ENCODE measurements around the gene MTFR1L.

MTFR1L gene

GRCh38 chr1:25858494-25858893 lies 38.7 kb downstream of the MTFR1L start:
- in situ Hi-C loops (cut with HindIII; ENCODE audit: low sequenced_read_pairs): no loop called here

- in situ Hi-C loops (cut with HindIII; ENCODE audit: low sequenced_read_pairs): no loop called here
These were observed 39.4 kb downstream of the MTFR1L start, which contains the start of gene AUNIP for GRCh38 chr1:25858906-25859789. TSS of gene AUNIP (minus strand) at chr1:25859457. CDS start at chr1:25859357, 100 bp downstream.

GRCh38 chr1:25861316-25862286 lies 41.8 kb downstream of the MTFR1L start:
- in situ Hi-C loops (cut with HindIII; ENCODE audit: low sequenced_read_pairs): no loop called here

- in situ Hi-C loops (cut with HindIII; ENCODE audit: low sequenced_read_pairs): no loop called here
These were observed 43.2 kb downstream of the MTFR1L start for GRCh38 chr1:25862785-25863485.

- in situ Hi-C loops (cut with HindIII; ENCODE audit: low sequenced_read_pairs): no loop called here
These were observed 43.9 kb downstream of the MTFR1L start for GRCh38 chr1:25863486-25864262.

- in situ Hi-C loops (cut with HindIII; ENCODE audit: low sequenced_read_pairs): no loop called here
These were observed 44.7 kb downstream of the MTFR1L start for GRCh38 chr1:25864434-25864833.

GRCh38 chr1:25866288-25866687 lies 46.5 kb downstream of the MTFR1L start:
- in situ Hi-C loops (cut with HindIII; ENCODE audit: low sequenced_read_pairs): no loop called here

- in situ Hi-C loops (cut with HindIII; ENCODE audit: low sequenced_read_pairs): no loop called here
These were observed 47.6 kb downstream of the MTFR1L start for GRCh38 chr1:25867210-25867991.

GRCh38 chr1:25869909-25870606 lies 50.3 kb downstream of the MTFR1L start:
- in situ Hi-C loops (cut with HindIII; ENCODE audit: low sequenced_read_pairs): no loop called here

- in situ Hi-C loops (cut with HindIII; ENCODE audit: low sequenced_read_pairs): no loop called here
These were observed 50.9 kb downstream of the MTFR1L start for GRCh38 chr1:25870614-25871013.

GRCh38 chr1:25871086-25871703 lies 51.4 kb downstream of the MTFR1L start:
- in situ Hi-C loops (cut with HindIII; ENCODE audit: low sequenced_read_pairs): no loop called here

GRCh38 chr1:25871704-25872494 lies 52.1 kb downstream of the MTFR1L start:
- in situ Hi-C loops (cut with HindIII; ENCODE audit: low sequenced_read_pairs): no loop called here

- in situ Hi-C loops (cut with HindIII; ENCODE audit: low sequenced_read_pairs): no loop called here
These were observed 53.0 kb downstream of the MTFR1L start for GRCh38 chr1:25872713-25873112.

GRCh38 chr1:25873120-25873519 lies 53.4 kb downstream of the MTFR1L start:
- in situ Hi-C loops (cut with HindIII; ENCODE audit: low sequenced_read_pairs): no loop called here

GRCh38 chr1:25874209-25874608 lies 54.5 kb downstream of the MTFR1L start:
- in situ Hi-C loops (cut with HindIII; ENCODE audit: low sequenced_read_pairs): no loop called here

- in situ Hi-C loops (cut with HindIII; ENCODE audit: low sequenced_read_pairs): no loop called here
These were observed 54.9 kb downstream of the MTFR1L start for GRCh38 chr1:25874635-25875153.

GRCh38 chr1:25875154-25875855 lies 55.6 kb downstream of the MTFR1L start, which contains the start of gene PAQR7:
TSS of gene PAQR7 (minus strand) at chr1:25875708. CDS start at chr1:25863839, 11,869 bp downstream.
- in situ Hi-C loops (cut with HindIII; ENCODE audit: low sequenced_read_pairs): no loop called here
